ENCODE results near the gene ANAPC13. TPM values are rescaled to one million over a fixed set of nuclear protein-coding genes. Genes with fewer than 3 reads are reported as not detected.
A peak's percentile ranks its signal among the peaks of the same experiment; 100 is the strongest.

ANAPC13 gene
- total RNA-seq, 3 donors from 2014 or later = 28.9 to 44.6 (median 36.4) TPM

- DNase-seq (peak in 2 of 3 donors; percentile 35 to 61), ATAC-seq (peak; percentile 74)
- Histone ChIP-seq H3K36me3 (ENCODE audit: low read depth) (no peaks in the 10 kb centered on the region), H3K4me3 (no peak overlapping the region), H3K9me3 (no peaks in the 10 kb centered on the region), H3K4me1 (ENCODE audit: low read depth) (no peaks in the 10 kb centered on the region)
- intact Hi-C loops (cut with DNase I, micrococcal nuclease) = no loop called here
- TF ChIP-seq CTCF (IDR thresholded peaks at IDR 0.05) = no peak
Observed at GRCh38 chr3:134449277-134449676, 36.5 kb downstream of the ANAPC13 start.

GRCh38 chr3:134448664-134449063 is 37.1 kb downstream of the ANAPC13 start:
- H3K9me3 ChIP-seq = no peaks in the 10 kb centered on the region
- intact Hi-C loops (cut with DNase I, micrococcal nuclease) = no loop called here
- no peak overlapping the region for H3K4me3 ChIP-seq
- no peaks in the 10 kb centered on the region for H3K4me1 ChIP-seq (ENCODE audit: low read depth)
- no peak for DNase-seq
- ATAC-seq = no peak
- no peaks in the 10 kb centered on the region for H3K36me3 ChIP-seq (ENCODE audit: low read depth)
- no peak for TF ChIP-seq CTCF (IDR thresholded peaks at IDR 0.05)

GRCh38 chr3:134447351-134447750 is 38.4 kb downstream of the ANAPC13 start:
- Histone ChIP-seq H3K4me1 (ENCODE audit: low read depth) (no peaks in the 10 kb centered on the region), H3K36me3 (ENCODE audit: low read depth) (no peaks in the 10 kb centered on the region), H3K9me3 (no peaks in the 10 kb centered on the region), H3K4me3 (no peak overlapping the region)
- TF ChIP-seq CTCF (IDR thresholded peaks at IDR 0.05) = no peak
- intact Hi-C loops (cut with DNase I, micrococcal nuclease) = no loop called here
- no peak for DNase-seq
- ATAC-seq = no peak

GRCh38 chr3:134446800-134447199 is 39.0 kb downstream of the ANAPC13 start:
- no peaks in the 10 kb centered on the region for H3K9me3 ChIP-seq
- no peaks in the 10 kb centered on the region for H3K36me3 ChIP-seq (ENCODE audit: low read depth)
- ATAC-seq = no peak
- TF ChIP-seq CTCF (IDR thresholded peaks at IDR 0.05) = no peak
- no peaks in the 10 kb centered on the region for H3K4me1 ChIP-seq (ENCODE audit: low read depth)
- no peak for DNase-seq
- intact Hi-C loops (cut with DNase I, micrococcal nuclease) = no loop called here
- no peak overlapping the region for H3K4me3 ChIP-seq

- peak in 1 of 3 donors; percentile 21 for DNase-seq
- ATAC-seq = no peak
- H3K4me3 ChIP-seq = no peak overlapping the region
- H3K4me1 ChIP-seq (ENCODE audit: low read depth) = no peaks in the 10 kb centered on the region
- no peak for TF ChIP-seq CTCF (IDR thresholded peaks at IDR 0.05)
- intact Hi-C loops (cut with DNase I, micrococcal nuclease) = no loop called here
- no peaks in the 10 kb centered on the region for H3K36me3 ChIP-seq (ENCODE audit: low read depth)
- no peaks in the 10 kb centered on the region for H3K9me3 ChIP-seq
Observed at GRCh38 chr3:134445636-134446035, 40.1 kb downstream of the ANAPC13 start.

GRCh38 chr3:134445095-134445494 is 40.7 kb downstream of the ANAPC13 start:
- no peaks in the 10 kb centered on the region for H3K36me3 ChIP-seq (ENCODE audit: low read depth)
- H3K4me1 ChIP-seq (ENCODE audit: low read depth) = no peaks in the 10 kb centered on the region
- ATAC-seq = no peak
- DNase-seq = no peak
- no peak for TF ChIP-seq CTCF (IDR thresholded peaks at IDR 0.05)
- intact Hi-C loops (cut with DNase I, micrococcal nuclease) = no loop called here
- H3K9me3 ChIP-seq = no peaks in the 10 kb centered on the region
- H3K4me3 ChIP-seq = no peak overlapping the region
